Measurements from ENCODE around the gene CDK18.

Gene CDK18

GRCh38 chr1:205524794-205525101 is 20.3 kb downstream of the CDK18 start:
- FAIRE-seq = no peak

- no peak for FAIRE-seq
These were observed 21.2 kb downstream of the CDK18 start for GRCh38 chr1:205525495-205526285.

DNA sequence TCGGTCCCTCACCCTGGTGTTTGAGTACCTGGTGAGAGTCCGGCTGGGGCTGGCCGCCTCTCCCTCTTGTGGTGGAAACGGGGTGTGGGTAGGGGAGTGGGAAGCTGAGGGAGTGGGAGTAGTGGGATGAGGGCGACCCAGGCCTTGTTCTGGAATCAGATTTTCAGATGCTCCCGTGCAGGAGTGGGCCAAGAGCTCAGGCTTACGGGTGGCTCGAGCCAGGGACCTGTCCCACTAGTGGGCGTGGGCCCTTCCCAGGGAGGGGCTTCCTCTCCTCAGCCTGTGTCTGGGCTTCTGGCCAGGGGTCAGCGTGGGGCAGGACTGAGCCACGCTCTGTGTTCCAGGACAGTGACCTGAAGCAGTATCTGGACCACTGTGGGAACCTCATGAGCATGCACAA is 22.0 kb downstream of the CDK18 start:
- no peak for FAIRE-seq

DNA sequence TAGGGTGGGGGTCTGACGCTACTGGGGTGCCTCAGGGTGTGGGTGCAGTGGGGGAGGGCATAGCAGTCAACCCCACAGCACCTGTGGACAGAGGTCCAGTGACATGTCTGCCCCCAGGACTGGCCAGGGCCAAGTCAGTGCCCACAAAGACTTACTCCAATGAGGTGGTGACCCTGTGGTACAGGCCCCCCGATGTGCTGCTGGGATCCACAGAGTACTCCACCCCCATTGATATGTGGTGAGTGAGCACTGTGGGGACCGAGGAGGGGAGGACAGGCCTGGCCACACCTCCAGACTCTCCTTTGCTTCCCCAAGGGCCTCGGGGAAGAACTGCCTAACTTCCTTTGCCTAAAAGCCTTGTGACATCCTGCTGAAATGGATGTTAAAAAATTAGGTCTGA is 23.5 kb downstream of the CDK18 start:
- FAIRE-seq = no peak

DNA sequence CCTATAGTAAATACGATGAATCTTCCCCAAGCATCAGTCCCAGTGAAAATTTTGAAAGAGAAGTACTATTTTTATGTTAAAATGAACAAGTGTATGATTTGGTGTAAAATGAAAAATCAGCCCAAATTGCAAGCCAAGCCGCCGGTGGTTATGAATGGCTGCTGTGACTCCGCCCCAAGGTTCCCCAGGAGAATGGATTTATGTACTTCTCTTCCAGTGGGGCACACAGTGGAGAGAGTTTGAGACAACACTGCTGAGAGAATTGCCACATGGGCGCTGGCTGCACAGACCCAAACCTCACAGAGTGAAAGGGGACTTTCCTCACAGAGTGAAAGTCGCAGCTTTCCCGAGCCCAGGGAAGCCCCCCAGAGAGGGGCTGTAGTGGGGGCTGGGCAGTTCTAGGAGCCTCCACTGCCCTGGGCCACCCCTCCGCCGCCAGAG is 24.0 kb downstream of the CDK18 start:
- no peak for FAIRE-seq

- FAIRE-seq = no peak
These were observed 24.7 kb downstream of the CDK18 start for GRCh38 chr1:205528887-205529825.

- no peak for FAIRE-seq
These were observed 25.6 kb downstream of the CDK18 start for GRCh38 chr1:205530116-205530515.

- no peak for FAIRE-seq
These were observed 26.9 kb downstream of the CDK18 start for GRCh38 chr1:205531191-205532025.

- no peak for FAIRE-seq
These were observed 27.8 kb downstream of the CDK18 start for GRCh38 chr1:205532026-205532898.

GRCh38 chr1:205532996-205533735 is 28.7 kb downstream of the CDK18 start:
- FAIRE-seq = no peak

GRCh38 chr1:205533748-205534443 is 29.4 kb downstream of the CDK18 start:
- FAIRE-seq = no peak

DNA sequence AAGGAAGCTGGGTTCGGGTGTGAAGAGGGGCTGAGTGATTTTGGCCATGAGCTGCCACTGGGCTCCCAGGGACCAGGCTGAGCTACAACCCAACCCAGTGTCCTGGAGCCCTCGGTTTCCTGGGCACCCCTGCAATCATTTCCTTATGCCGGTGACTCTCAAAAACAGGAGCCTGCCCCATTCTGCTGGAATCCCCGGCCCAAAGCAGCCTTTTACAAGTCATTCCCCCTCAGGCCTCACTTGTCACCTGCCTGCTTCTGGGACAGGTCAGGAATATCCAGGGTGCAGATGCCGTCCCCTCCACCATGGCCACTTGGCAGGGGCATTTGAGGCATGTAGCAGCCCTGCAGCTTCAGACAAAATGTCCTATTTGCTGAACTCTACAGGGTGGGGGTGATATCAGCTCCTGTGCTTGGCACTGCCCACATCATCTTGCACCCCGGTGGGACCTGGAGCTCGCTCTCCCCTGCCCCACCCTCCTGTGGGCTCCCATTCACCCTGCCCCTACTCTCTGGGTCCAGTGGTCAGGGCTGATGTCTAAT is 30.0 kb downstream of the CDK18 start:
- no peak for FAIRE-seq

DNA sequence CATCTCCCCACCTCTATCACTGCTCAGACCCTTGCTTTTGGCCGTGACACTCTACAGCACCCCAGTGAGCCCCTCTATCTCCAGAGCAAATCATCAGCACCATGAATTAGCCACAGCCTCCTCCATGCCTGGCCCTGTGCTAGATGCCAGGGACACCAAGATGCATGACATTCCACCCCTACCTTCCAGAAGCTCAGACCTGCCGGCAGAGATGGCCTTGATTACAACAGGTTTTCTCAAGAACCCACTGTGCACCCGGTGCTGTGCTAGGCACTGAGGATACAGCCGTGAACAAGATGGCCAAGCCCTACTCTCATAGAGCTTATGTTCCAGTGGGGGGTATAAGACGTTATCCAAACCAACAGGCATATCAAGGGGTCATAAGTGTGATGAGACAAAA is 30.6 kb downstream of the CDK18 start:
- no peak for FAIRE-seq

- FAIRE-seq = no peak
These were observed 31.6 kb downstream of the CDK18 start for GRCh38 chr1:205535866-205536758.

DNA sequence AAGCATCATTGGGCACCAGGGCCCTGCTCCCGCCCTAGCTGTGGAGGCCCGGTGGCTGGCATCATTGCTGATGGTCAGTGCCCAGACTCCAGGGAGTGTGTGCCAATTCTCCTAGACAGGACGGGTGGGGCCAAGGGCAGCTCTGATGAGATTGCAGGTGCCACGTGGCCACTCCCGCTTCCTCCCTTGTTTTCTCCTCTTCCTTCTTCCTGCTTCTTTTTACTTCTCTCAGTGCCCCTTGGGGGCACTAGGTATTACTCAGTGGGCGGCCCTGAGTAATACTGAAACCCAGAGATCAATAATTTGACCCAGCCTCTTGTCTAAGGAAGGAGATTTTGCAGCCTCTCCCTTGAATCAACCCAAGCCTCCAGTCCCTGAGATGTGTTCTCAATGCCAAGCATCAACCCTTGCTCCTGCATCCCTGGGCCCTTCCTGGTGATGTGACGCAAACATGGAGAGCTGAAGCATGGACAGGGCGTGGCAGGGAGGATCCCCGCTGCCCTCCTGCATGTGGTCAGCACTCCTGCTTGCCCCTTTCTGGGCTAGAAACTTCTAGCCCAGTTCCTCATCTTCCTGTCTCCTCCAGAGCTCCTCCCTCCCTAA is 32.4 kb downstream of the CDK18 start:
- FAIRE-seq = no peak

DNA sequence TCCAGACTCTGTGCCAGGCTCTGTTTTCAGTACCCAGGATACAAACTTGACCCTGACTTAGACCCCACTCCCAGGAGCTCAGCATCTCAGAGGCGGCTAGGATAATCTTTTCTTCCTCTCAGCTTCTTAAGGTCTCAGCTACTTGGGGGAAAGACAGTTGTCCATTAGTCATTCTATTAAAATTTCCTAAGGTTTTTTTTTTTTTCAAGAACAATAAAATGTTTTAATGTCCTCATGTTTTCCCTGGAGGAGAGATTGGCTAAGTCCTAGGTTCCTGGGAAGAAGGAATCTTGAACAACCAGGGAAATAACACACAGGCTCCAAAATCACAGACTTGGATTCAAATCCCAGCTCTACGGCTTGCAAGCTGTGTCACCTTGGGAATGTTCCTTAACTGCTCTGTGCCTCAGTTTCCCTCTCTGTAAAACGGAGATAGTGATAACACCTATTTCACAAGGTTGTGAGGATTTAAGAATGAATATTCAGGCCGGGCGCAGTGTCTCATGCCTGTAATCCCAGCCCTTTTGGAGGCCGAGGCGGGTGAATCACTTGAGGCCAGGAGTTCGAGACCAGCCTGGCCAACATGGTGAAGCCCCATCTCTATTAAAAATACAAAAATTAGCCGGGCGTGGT is 33.0 kb downstream of the CDK18 start:
- no peak for FAIRE-seq

- no peak for FAIRE-seq
These were observed 33.9 kb downstream of the CDK18 start for GRCh38 chr1:205538235-205538840.
